Cortex of kidney (tissue), 1 donor: Measurements from ENCODE around the gene PDE9A.
"Not testable (repeated sequence)": the region's sequence is repeated elsewhere in the genome, so short reads cannot be mapped to it uniquely, and the experiment has no call there.

ENCODE experiments used
- DNase-seq: peaks from one replicate; lab custom pipeline; 2025; lab: John Stamatoyannopoulos, UW

PDE9A gene

DNA sequence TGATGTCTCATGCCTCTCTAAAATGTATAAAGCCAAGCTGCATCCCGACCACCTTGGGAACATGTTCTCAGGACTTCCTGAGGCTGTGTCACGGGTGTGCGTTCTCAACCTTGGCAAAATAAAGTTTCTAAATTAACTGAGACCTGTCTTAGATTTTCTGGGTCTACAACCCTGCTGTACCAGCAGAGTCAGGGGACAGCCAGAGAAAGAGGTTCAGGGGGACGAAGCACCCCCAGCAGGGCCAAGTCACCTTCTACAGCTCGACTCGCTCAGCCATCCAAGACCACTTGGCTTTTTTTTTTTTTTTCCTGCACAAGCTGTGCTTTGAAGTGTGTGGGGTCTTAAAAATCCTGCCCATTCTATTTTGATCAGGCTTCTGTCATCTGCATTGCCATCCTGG is 28.5 kb upstream of the PDE9A start:
- no peak for DNase-seq

DNA sequence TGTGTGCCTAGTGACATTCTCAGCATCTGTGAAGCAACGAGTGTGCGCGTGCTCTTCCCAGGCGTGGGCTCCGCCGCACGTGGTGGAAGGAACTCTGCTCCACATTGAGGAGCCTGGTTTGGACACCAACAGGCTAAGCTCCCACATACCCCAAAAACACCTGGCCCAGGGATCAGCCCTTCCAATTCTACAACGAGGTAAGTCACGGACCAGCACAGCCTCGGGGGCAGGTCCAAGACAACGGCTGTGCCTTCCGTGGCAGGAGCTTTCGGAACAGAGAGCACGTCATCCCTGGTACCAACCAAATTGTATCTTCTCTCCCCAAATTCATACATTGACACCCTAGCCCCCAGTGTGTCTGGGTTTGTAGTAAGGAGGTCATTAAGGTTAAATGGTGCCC is 27.2 kb upstream of the PDE9A start:
- no peak for DNase-seq

DNA sequence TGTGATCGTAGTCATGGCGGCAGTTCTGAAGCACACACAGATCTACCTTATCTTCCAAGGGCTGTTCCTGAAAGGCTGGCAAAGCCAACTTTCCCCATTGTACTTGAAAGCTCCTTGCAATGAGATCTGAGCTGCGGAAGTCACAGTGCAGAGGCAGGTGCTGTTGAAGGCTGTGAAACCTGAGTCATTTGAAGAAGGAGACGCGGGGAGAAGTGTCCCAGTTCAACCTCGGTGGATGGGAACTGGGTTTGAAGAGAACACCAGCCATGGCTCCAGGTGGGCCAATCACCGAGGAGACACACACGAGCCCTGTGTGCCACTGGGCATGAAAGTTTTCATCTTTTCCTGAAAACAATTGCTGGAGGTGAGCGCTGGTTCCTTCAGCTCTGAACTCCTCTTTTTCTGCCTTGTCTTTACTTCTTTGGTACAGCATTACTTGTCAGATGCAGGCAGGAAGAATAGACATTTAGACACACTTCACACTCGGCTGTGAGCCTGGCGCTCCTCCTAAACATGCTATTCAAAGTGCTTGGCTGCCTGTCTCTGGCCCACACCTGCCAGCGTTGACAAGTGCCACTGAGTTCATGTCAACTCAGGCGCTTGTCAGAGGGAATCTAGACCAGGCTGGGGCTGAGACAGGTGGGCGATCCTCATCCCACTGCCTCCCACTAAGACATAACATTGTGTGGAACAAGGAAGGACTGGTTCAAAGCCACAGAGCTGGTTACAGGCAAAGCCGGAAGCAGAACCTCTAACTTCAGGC is 25.7 kb upstream of the PDE9A start:
- no peak for DNase-seq

DNA sequence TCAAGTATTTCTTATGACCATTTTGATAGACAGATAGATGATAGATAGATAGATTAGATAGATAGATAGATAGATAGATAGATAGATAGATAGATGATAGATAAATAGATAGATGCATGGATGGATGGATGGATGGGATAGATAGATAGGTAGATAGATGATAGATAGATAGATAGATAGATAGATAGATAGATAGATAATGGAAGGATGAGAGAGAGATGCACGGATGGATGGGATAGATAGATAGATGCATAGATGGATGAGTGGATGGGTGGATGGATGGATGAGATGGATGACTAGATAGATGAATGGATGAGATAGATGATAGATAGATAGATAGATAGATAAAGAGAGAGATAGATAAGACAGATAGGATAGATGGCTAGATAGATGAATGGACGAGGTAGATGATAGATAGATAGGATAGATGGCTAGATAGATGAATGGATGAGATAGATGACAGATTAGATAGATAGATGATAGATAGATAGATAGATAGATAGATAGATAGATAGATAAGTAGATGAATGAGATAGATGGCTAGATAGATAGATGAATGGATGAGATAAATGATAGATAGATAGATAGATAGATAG is 24.9 kb upstream of the PDE9A start:
- DNase-seq, result not testable (repeated sequence)

DNA sequence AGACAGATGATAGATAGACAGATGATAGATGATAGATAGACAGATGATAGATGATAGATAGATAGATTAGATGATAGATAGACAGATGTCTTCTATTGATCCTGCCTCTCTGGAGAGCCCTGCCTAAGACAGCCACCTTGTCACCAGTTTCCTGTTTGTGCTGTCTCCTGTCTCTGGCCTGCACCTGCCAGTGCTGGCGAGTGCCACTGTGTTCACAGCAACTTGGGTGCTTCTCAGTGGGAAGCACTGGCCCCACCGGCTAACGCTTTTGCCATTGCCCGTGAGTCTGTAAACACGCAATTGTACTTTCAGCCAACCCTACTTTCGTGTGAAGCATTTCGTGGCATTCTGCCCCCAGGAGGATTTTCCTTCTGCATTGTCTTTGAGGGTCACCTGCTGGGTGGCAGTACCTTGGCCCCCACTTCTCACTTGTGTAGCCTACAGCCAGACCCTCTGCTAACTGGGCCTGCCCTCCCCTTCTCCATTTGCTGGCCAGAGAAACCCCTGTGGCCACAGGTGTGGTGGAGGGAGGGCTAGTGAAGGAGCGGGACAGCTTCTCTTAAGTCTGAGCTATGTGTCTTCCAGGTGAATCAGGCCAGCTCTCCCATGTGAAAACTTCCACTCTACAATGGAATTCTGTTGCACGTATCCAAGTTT is 23.4 kb upstream of the PDE9A start:
- DNase-seq, result no peak

DNA sequence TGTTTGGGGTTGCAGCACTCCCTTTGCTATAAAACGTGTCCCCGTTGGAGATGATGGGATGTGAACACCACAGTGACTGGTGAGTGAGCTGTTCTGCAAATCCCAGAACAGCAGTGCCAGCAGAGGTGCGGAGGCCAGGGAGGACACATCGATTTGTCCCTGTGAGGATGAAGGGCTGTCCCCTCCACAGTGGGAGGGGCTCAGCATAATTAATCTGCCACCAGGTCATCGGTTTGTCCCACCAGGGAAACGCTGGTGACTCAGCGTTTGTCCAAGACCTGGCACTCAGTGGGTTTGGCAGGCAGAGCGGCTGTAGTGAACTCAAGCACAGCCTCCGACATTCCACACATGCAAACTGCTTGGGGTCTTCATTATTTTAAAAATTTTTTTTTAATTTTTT is 22.8 kb upstream of the PDE9A start:
- no peak for DNase-seq

DNA sequence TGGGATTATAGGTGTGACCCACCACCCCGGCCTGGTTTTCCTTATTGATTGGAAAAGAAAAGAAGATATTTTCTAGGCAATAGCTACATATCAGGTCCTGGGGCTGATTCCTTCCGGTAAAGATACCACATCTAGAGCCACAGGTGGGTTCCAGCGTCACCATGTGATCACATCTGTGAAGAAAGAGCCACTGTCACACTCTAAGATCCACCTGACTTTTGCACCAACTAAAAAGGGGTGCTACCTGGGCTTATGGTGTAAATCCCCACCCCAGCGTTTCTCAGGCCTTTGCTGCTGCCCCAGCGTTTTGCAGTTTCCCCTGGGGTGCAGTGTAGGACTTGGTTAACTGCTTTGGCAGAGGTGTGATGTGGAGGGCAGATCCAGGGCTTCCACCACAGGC is 22.3 kb upstream of the PDE9A start:
- no peak for DNase-seq

DNA sequence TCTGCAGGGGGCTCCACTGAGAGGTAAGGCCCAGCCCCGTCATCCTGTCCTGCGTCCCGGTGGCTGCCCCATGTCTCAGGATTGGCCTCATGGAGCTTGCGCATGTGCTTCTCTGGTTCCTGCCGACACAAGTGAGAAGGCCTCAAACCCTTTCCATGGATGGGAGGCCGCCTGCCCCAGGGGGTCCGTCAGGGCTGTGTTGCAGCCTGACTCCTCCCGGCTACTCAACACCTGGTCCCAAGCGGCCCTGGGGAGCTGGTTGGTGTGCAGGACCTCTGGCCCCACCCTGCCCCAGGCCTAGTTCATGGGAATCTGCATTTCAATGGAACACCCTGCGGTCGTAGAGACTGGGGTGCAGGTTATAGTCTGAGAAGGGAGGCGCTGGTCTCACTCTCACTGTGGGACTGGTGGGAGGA is 21.1 kb upstream of the PDE9A start:
- no peak for DNase-seq

DNA sequence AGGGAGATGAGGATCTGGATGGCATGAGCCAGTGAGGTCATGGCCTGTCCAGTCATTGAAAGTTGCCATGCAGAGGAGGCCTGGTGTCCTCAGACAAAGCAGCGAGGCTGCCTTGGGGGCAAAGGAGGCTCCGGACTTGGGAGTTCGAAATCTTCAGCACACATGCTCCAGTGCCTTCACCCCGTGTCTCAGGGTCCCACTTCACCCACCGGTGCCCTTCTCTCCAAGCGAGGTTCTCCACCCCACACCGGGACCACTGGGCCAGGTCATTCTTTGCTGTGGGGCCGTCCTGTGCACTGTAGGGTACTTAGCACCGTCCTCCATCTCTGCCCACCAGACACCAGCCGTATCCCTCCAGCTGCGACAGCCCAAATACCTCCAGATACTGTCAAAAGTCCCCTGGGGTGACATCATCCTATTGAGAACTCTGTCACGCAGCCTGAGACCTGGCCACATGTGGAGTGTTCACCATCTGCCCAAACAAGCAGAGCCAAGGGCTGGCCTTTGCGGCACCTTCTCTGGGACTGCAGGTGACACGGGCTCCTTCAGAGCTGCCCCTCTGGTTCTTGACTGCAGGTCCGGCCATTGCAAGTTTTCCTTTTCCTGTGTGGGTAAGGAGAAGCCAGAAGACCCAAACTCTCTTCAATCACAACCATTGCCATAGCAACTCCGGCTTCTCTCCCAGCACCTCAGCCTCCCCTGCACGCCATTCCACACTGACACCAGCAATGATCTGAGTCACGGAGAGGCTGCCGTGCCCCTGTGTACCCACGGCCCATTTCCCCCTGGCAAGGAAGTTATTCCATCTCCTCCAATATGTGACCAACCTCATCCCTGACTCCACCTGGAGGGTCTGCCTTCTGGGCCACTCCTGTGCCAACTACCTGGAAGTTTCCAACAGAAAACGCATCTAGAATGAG is 20.4 kb upstream of the PDE9A start:
- no peak for DNase-seq

DNA sequence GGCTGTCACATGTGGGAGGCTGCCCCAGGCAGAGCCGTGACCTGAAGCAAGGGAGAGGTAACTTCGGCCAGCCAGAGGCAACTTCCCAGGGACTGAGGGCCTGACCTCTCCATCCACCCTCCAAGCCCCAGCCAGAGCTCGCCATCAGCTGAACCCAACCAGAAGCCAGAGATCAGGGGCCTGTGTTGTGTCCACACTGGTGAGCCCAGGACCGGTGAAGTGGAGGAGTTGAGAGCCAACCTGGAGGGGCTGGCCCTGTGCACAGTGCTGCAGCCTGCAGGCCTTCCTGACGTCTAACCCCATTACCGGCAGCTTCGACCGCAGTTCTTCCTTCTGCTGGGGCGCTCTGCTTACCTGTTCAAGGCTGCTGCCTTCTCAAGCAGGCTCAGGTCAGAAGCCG is 19.6 kb upstream of the PDE9A start:
- no peak for DNase-seq

DNA sequence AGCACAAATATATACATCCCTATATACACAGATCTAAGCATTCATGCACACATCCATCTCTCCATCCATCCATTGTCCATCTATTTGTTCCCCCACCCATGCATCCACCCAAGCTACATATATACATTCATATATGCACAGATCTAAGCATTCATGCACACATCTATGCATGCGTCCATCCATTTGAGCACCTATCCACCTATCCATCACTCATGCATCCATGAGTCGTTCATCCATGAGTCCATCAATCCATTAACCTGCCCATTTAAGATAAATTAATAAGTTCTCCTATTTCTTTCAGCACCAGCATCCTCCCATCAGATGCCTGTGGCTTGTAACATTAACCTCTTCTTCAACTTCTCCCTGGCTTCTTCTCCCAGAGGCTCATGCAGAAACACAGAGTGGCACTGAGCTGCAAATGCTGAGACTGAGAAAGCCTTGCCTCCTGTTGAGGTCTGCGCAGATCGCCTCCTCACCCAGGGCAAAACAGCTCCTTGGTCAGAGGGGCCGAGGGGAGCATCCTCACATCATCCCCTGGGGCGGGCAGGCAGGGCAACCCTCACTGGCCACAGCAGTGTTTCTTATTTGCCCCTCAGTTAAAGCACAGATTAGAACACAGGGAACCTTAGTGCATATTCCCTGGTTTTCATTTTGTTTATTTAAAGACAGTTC is 17.4 kb upstream of the PDE9A start:
- DNase-seq, result no peak

DNA sequence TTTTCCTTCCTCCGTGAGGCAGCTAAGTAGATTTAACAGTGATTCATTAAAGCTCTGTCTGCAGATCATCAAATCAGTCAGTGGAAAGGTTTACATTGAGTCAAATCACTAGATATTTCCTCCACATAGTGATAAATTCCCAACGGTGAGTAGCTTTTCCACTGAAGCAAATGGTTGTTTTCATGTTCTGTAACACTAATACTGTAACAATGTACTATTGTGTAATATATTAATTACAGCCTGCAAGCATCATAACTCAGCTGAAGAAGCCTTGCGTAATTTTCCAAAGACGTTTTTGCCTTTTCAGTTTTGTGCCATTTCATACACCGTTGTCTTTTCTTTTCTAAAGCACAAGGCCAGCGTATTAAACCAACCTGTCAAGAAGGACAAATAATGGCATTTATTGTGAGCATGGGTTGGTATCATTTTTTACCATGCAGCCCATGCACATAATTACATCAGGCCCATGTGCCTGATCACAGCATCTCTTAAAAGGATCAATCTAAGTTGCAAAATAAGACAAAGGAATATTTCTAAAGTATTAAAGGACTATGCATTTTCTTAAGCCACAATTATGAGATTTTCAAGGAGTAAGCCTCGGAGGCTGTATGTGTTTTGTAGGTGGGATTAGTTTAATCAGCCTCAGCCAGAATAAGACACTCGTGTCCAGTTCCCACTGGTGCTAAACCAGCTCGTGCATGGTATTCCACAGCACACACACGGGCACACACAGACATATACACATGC is 16.7 kb upstream of the PDE9A start:
- no peak for DNase-seq

DNA sequence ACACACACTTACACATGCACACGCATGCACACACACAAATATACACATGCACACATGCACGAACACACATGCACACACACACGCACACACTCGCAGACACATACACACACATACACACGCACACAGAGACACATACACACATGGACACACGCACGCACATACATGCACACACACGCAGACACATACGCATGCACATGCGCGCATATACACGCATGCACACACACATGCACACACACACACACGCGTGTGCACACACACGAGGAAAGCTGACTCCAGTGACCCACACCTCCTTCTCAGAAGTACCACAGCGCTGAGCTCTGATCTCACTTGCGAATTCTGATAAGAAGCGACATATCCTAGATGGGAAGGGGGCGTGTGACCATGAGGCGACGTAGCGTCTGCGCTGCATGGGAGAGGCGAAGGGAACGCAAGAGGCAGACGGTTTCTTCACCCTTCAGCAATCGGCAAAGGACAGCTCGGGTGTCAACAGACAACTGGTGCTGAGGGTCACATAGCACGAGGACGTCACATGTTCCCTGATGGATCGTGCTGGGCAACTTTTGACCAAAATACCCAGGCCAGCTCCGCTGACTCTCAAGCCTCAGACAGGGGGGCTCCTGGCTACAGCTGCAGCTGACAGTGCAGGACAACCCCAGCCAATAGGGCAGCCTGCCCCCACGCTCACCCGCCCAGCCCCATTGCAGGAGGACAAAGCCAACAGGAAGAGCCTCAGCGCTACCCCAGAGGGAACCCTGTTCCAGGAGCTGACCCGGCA is 16.0 kb upstream of the PDE9A start:
- DNase-seq, result no peak

DNA sequence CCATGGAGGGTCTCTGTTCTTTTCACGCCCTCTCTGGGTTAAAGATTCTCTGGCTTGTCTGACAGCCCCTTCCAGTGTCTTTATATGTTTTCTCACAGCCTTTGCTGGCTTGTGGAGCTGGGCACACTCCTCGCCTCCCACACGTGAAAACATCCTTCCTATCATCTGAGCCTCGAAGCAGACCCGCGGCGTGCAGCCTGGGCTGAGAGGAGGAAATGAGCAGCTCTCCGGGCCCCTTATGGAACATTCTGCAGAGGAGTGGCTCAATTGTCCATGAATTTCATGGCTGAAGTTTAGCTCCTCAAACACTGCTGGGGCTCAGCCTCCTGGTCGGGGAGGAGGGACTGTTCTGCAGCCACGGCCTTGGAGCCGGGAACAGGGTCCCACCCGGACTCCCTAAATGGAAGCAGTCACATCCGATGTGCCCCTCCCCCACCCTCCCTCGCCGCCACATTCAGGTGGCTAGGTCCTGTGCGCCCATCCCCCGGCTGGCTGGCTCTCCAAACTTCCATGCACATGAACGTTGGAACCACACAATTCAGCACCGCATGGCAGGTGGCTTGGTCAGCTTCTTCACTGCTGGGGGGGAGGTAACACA is 15.1 kb upstream of the PDE9A start:
- no peak for DNase-seq

DNA sequence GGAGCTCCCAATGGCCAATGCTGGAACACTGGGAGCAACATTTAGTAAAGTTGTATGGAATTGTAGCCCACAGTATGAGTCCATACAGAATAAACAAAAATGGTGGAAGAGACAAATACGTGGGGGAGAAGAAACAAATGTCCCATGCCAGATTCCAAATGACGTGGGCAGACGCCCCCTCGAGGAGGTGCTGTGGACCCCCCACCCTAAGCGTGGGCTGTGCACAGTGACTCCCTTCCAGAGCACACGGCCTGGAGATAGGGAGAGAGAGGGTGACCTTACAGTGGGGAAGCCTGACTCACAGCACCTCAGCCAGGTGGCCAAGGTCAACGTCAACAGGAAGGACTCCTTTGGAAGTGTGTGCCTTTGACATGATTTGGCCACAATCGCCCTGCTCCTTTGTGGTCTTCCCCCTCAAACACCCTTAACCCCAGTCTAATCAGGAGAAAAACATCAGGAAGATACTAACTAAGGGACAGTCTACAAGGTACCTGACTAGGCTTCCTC is 13.7 kb upstream of the PDE9A start:
- DNase-seq, result no peak

DNA sequence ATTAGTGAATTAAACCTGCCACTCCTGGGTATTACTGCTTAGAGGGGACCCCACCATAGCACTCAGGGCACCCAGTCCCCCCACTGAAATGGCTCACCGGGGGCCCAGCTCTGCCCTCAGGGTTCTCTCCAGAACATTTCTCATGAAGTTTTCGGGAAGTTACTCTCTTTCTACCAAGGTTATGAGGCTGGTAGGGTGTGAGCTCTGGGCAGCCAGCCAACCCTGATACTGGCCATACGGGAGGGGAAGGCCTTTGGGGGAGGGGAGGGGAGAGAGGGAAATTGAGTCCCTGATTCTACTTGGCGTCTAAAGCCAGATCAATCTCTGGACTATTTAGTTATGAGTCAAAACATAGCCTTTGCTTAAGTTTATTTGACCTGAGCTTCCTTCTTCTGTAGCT is 12.9 kb upstream of the PDE9A start:
- DNase-seq, result no peak

DNA sequence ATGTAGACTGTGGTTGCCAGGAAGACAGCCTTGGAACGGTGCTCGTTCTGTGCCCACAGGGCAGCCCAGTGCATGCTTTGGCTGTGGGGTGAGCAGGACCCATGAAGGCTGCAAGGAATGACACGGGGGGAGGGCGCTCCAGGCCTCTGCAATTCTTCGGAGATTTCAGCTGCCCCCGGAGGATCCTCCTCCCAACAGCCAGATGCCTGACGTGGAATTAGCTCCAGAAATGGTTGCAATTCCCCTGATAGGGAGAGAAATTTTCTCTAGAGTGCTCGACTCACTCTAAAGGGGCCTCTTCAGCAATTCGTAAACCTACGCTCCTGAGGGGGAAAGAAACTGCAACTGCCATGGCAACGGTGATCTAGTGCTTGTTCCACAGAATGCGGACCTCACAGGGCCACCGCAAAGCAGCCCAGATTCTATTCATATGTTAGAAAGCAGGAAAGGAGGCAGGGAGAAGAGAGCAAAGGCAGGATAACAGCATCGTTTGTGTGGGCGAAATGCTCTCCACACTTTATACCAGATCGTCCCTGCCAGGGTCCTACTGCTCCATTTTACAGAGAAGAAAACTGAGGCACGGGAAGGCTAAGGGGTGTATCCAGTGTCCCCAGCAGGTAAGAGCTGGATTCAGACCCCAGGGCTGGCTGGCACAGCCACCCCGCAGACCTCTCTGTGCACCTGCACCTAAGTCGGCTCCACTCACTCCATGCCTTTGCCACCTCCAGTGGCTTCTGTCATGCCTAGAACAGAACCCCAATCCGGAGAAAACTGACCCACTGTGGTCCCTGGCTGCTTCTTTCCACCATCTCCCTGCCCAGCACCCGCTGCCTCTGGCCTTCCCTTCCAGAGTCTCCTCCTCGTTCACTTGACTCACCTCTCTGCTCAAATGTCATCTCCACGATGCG is 11.9 kb upstream of the PDE9A start:
- DNase-seq, result no peak

DNA sequence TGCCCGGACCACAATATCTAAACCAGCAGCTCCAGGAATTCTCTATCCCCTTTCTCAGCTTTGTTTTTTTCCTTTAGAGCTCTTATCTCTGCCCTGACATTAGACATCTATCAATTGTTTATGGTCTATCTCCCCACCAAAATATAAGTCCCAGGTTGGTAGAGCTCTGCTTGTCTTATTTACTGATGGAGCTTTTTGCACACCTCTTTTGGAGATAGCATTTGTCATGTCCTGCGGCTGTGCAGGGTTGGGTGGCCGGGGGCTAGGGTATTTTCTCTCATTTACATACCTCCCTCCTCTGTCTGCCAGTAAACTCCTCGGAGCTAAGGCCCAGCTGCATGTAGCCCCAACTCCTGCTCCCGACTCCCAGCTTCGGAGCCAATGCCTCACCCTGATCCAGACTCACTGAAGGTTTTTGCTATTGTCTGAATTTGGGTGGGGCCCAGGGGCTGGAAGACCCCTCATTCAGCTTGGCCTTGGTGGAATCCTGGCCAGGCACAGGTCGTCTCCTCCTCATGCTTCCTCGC is 11.1 kb upstream of the PDE9A start:
- DNase-seq, result no peak
